Measurements from ENCODE around the gene TRIM9. TPM values are rescaled to one million over a fixed set of nuclear protein-coding genes. Genes with fewer than 3 reads are reported as not detected.

The TRIM9 gene
- total RNA-seq, 2 donors from 2014 or later, result 1.4 to 2.4 TPM

DNA sequence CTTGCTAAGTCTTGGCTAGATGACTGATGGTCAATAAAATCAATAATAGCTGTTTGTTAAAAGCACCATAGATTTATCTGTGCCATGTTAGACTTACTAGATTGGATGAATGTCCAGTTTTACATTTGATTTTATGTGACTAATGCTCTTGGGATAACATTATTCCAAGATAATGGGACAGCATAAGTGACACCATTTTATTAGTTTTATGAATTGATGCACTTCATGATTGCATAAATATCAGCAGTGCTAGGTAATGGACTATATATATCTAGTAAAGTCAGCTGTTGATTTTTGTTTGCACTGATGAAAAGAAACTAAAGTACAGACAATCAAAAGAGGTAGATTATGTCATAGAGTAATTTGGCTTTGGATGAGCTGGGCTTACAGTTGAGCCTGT, 10.4 kb downstream of the TRIM9 start:
- H3K27me3 Mint-ChIP-seq (ENCODE audit: low read depth), result no peaks in the 10 kb centered on the region
- no peak for ATAC-seq (replicated peaks in 1 of 2)
- no peaks in the 10 kb centered on the region for H3K9me3 Mint-ChIP-seq
- H3K4me3 Mint-ChIP-seq, result no peak overlapping the region
- no peaks in the 10 kb centered on the region for H3K4me1 Mint-ChIP-seq (ENCODE audit: low read depth)
- no peak overlapping the region for H3K27ac Mint-ChIP-seq
- no peaks in the 10 kb centered on the region for H3K36me3 Mint-ChIP-seq (ENCODE audit: insufficient read depth in 2 of 2)
- no peak for DNase-seq

- Mint-ChIP-seq H3K9me3 (no peaks in the 10 kb centered on the region), H3K36me3 (ENCODE audit: insufficient read depth in 2 of 2) (no peaks in the 10 kb centered on the region), H3K4me3 (no peak overlapping the region), H3K27me3 (ENCODE audit: low read depth) (no peaks in the 10 kb centered on the region), H3K4me1 (ENCODE audit: low read depth) (no peaks in the 10 kb centered on the region), H3K27ac (no peak overlapping the region)
- ATAC-seq (replicated peaks in 1 of 2) (no peak), DNase-seq (no peak)
Observed at GRCh38 chr14:51082349-51082748, 12.6 kb downstream of the TRIM9 start.

DNA sequence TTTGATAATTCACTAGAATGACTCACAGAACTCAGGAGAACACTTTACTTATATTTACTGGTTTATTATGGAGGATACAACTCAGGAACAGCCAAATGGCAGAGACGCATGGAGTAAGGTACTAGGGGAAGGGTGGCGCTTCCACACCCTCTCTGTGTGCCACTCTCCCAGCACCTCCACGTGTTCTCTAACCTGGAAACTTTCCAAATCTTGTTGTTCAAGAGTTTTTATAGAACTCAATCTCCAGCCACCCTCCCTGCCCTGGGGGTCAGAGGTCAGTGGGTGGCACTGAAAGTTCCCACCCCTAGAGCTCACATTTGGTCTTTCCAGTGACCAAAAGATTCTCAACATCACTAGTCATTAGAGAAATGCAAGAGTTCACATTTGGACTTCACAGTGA, 13.2 kb downstream of the TRIM9 start:
- Mint-ChIP-seq H3K4me1 (ENCODE audit: low read depth) (no peaks in the 10 kb centered on the region), H3K27me3 (ENCODE audit: low read depth) (no peaks in the 10 kb centered on the region), H3K36me3 (ENCODE audit: insufficient read depth in 2 of 2) (no peaks in the 10 kb centered on the region), H3K4me3 (no peak overlapping the region), H3K27ac (no peak overlapping the region), H3K9me3 (no peaks in the 10 kb centered on the region)
- DNase-seq, result no peak
- ATAC-seq (replicated peaks in 1 of 2), result no peak

DNA sequence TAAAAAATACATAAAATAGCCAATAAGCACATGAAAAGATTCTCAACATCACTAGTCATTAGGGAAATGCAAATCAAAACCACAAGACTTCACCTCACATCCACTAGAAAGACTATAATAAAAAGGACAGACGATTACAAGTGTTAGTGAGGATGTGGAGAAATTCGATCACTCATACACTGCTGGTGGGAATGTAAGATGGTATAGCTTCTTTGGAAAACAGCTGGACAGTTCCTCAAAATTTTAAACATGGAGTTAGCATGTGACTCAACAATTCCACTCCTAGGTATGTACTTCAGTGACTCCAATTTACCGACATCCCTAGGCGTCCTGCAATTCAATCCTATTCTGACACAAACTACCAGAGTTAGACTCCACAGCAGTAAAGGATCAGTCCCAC, 13.7 kb downstream of the TRIM9 start:
- H3K27ac Mint-ChIP-seq, result no peak overlapping the region
- ATAC-seq (replicated peaks in 1 of 2) (no peak), DNase-seq (no peak)
- H3K4me1 Mint-ChIP-seq (ENCODE audit: low read depth), result no peaks in the 10 kb centered on the region
- H3K27me3 Mint-ChIP-seq (ENCODE audit: low read depth), result no peaks in the 10 kb centered on the region
- no peak overlapping the region for H3K4me3 Mint-ChIP-seq
- H3K36me3 Mint-ChIP-seq (ENCODE audit: insufficient read depth in 2 of 2), result no peaks in the 10 kb centered on the region
- H3K9me3 Mint-ChIP-seq, result no peaks in the 10 kb centered on the region

GRCh38 chr14:51080645-51081044, 14.3 kb downstream of the TRIM9 start:
- Mint-ChIP-seq H3K27me3 (ENCODE audit: low read depth) (no peaks in the 10 kb centered on the region), H3K36me3 (ENCODE audit: insufficient read depth in 2 of 2) (no peaks in the 10 kb centered on the region), H3K9me3 (no peaks in the 10 kb centered on the region), H3K27ac (no peak overlapping the region), H3K4me3 (no peak overlapping the region), H3K4me1 (ENCODE audit: low read depth) (no peaks in the 10 kb centered on the region)
- no peak for DNase-seq
- no peak for ATAC-seq (replicated peaks in 1 of 2)

- Mint-ChIP-seq H3K27ac (no peak overlapping the region), H3K36me3 (ENCODE audit: insufficient read depth in 2 of 2) (no peaks in the 10 kb centered on the region), H3K4me3 (no peak overlapping the region), H3K9me3 (no peaks in the 10 kb centered on the region), H3K27me3 (ENCODE audit: low read depth) (peaks cover 1% of the 10 kb centered on the region), H3K4me1 (ENCODE audit: low read depth) (no peaks in the 10 kb centered on the region)
- no peak for DNase-seq
- ATAC-seq (replicated peaks in 1 of 2), result no peak
Observed at GRCh38 chr14:51079489-51079888, 15.4 kb downstream of the TRIM9 start.

DNA sequence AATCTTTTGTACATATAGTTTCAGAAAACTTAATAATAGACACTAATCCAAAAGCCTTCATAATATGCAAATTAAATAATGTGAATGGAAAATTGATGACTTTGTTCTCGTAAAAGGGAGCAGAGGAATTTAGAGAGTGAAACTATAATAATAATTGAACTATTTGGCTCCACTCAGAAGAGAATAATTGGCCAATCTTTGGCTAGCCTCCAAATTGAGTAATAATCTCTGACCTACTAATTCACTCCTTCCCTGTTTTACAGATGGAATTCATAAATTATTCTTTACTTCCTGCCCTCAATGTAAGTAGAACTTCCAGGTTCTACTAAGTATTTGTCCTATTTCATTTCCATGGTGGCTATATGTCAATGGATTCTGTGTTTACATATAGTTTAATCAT, 15.8 kb downstream of the TRIM9 start:
- ATAC-seq (replicated peaks in 1 of 2) (no peak), DNase-seq (no peak)
- peaks cover 4% of the 10 kb centered on the region for H3K27me3 Mint-ChIP-seq (ENCODE audit: low read depth)
- no peak overlapping the region for H3K4me3 Mint-ChIP-seq
- H3K36me3 Mint-ChIP-seq (ENCODE audit: insufficient read depth in 2 of 2), result no peaks in the 10 kb centered on the region
- no peaks in the 10 kb centered on the region for H3K4me1 Mint-ChIP-seq (ENCODE audit: low read depth)
- H3K9me3 Mint-ChIP-seq, result no peaks in the 10 kb centered on the region
- H3K27ac Mint-ChIP-seq, result no peak overlapping the region

GRCh38 chr14:51074701-51075385, 20.1 kb downstream of the TRIM9 start:
- no peaks in the 10 kb centered on the region for H3K36me3 Mint-ChIP-seq (ENCODE audit: insufficient read depth in 2 of 2)
- no peaks in the 10 kb centered on the region for H3K4me1 Mint-ChIP-seq (ENCODE audit: low read depth)
- peaks cover 4% of the 10 kb centered on the region for H3K27me3 Mint-ChIP-seq (ENCODE audit: low read depth)
- no peak overlapping the region for H3K27ac Mint-ChIP-seq
- DNase-seq (no peak), ATAC-seq (replicated peaks in 1 of 2) (no peak)
- H3K9me3 Mint-ChIP-seq, result no peaks in the 10 kb centered on the region
- no peak overlapping the region for H3K4me3 Mint-ChIP-seq

DNA sequence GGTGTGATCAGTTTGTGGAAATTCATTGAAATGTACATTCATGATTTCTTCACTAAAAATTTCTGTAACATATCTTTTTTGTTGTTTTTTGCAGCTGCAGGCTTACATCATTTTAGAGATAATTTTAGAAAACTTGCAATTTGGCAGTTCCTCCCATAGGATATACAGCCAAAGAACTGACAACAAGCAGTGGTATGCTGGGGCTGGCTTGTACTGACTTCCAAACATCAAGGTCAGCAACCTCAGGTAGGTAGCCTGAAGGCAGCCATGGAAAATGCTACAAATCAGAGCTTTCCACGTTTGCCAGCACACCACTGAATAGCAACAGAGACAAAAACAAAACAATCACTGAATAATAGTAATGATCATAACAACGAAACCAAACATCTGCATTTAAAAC, 21.2 kb downstream of the TRIM9 start:
- no peak for ATAC-seq (replicated peaks in 1 of 2)
- H3K36me3 Mint-ChIP-seq (ENCODE audit: insufficient read depth in 2 of 2), result no peaks in the 10 kb centered on the region
- H3K4me1 Mint-ChIP-seq (ENCODE audit: low read depth), result no peaks in the 10 kb centered on the region
- DNase-seq, result no peak
- peaks cover 8% of the 10 kb centered on the region for H3K27me3 Mint-ChIP-seq (ENCODE audit: low read depth)
- no peaks in the 10 kb centered on the region for H3K9me3 Mint-ChIP-seq
- no peak overlapping the region for H3K4me3 Mint-ChIP-seq
- H3K27ac Mint-ChIP-seq, result no peak overlapping the region

DNA sequence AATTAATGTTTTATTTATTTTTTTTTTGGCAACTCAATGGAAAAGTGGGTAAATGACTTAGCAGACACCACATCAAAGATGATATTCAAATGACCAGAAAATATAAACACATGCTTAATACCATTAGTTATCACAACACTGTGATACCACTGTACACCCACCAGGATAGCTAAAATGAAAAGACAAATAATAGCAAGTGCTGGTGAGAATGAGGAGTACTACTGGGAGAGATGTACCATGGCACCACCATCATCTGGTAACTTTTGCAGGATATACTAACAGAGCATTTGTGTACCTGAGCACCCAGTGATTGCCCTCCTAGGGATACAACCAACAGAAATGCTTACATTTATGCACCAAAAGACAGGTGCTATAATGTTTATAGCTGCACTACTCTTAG, 21.9 kb downstream of the TRIM9 start:
- Mint-ChIP-seq H3K9me3 (no peaks in the 10 kb centered on the region), H3K27ac (no peak overlapping the region), H3K4me3 (no peak overlapping the region), H3K4me1 (ENCODE audit: low read depth) (no peaks in the 10 kb centered on the region), H3K36me3 (ENCODE audit: insufficient read depth in 2 of 2) (no peaks in the 10 kb centered on the region), H3K27me3 (ENCODE audit: low read depth) (peaks cover 11% of the 10 kb centered on the region)
- no peak for ATAC-seq (replicated peaks in 1 of 2)
- DNase-seq, result no peak

GRCh38 chr14:51071857-51072256, 23.0 kb downstream of the TRIM9 start:
- ATAC-seq (replicated peaks in 1 of 2) (no peak), DNase-seq (no peak)
- Mint-ChIP-seq H3K36me3 (ENCODE audit: insufficient read depth in 2 of 2) (no peaks in the 10 kb centered on the region), H3K9me3 (no peaks in the 10 kb centered on the region), H3K27ac (no peak overlapping the region), H3K4me1 (ENCODE audit: low read depth) (no peaks in the 10 kb centered on the region), H3K27me3 (ENCODE audit: low read depth) (peaks cover 11% of the 10 kb centered on the region), H3K4me3 (no peak overlapping the region)

- Mint-ChIP-seq H3K9me3 (no peaks in the 10 kb centered on the region), H3K4me3 (no peak overlapping the region), H3K4me1 (ENCODE audit: low read depth) (no peaks in the 10 kb centered on the region), H3K36me3 (ENCODE audit: insufficient read depth in 2 of 2) (no peaks in the 10 kb centered on the region), H3K27ac (no peak overlapping the region), H3K27me3 (ENCODE audit: low read depth) (peaks cover 11% of the 10 kb centered on the region)
- DNase-seq (no peak), ATAC-seq (replicated peaks in 1 of 2) (no peak)
Observed at GRCh38 chr14:51070726-51071125, 24.2 kb downstream of the TRIM9 start.

DNA sequence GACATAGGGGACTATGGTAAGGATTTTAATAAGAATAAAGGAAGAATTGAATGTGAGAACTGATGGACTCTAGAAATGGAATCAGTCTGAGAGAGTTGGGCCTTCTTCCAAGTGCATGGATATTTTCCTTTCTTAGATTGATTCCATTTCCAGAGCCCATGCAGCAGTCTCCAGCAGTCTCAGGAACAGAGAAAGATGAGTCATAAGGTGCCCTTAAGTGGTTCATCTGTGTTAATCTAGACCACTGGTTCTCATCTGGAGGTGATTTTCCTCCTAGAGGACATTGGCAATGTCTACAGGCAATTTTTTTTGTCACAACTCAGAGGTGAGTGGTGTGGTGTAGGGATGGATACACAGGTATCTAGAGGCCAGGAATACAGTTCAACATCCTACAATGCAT, 25.9 kb downstream of the TRIM9 start:
- no peaks in the 10 kb centered on the region for H3K9me3 Mint-ChIP-seq
- no peaks in the 10 kb centered on the region for H3K36me3 Mint-ChIP-seq (ENCODE audit: insufficient read depth in 2 of 2)

DNA sequence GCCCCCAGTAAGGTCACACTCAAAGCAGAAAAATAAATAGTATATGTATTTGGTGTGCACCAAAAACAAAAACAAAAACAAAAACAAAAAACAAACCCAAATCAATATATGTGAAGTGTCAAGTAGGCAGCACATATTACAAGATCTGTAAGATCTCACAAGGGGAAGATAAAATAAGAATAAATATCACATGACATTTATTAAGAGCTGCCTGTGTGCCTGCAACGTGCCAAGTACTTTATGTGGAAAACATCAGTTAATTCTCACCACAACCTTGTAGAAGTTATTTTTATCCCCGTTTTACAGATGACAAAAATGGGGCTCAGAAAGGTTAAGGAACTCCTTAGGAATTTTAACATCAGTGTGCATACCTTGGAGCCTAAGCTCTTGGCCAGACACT, 26.6 kb downstream of the TRIM9 start:
- Mint-ChIP-seq H3K27ac (no peak overlapping the region), H3K36me3 (ENCODE audit: insufficient read depth in 2 of 2) (no peaks in the 10 kb centered on the region), H3K4me3 (no peak overlapping the region), H3K27me3 (ENCODE audit: low read depth) (peaks cover 6% of the 10 kb centered on the region), H3K9me3 (no peaks in the 10 kb centered on the region), H3K4me1 (ENCODE audit: low read depth) (no peaks in the 10 kb centered on the region)
- ATAC-seq (replicated peaks in 1 of 2) (no peak), DNase-seq (no peak)

More for the DNA sequence above, 25.9 kb downstream of the TRIM9 start:
- DNase-seq (no peak), ATAC-seq (replicated peaks in 1 of 2) (no peak)
- Mint-ChIP-seq H3K27me3 (ENCODE audit: low read depth) (peaks cover 6% of the 10 kb centered on the region), H3K4me1 (ENCODE audit: low read depth) (no peaks in the 10 kb centered on the region), H3K4me3 (no peak overlapping the region), H3K27ac (no peak overlapping the region)

All from activated T-cell treated with anti-CD3 and anti-CD28 coated beads, Interleukin-2, amount 50 U/mL, for 72 hours (primary cell).